Measurements from ENCODE around the gene C3orf20.

DNA sequence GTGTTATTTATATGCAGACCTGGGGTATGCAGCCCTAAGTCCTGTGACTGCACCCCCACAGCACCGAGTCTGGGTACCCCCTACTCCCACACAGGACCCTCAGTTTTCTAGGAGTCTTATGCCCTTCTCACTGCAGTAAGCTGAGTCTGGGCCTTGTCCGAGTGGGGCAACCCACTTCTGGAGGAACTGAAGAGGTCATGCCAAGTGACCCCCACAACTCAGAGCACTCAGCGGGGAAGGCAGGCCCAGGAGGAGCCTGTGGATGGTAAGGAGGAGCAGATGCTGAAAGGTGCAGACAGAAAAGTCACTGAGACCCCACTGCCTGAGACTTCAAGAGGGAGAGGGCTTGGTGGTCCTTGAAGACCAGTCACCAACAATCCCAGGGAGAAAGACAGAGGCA lies 87.8 kb downstream of the C3orf20 start:
- TF ChIP-seq, protein P1, sequence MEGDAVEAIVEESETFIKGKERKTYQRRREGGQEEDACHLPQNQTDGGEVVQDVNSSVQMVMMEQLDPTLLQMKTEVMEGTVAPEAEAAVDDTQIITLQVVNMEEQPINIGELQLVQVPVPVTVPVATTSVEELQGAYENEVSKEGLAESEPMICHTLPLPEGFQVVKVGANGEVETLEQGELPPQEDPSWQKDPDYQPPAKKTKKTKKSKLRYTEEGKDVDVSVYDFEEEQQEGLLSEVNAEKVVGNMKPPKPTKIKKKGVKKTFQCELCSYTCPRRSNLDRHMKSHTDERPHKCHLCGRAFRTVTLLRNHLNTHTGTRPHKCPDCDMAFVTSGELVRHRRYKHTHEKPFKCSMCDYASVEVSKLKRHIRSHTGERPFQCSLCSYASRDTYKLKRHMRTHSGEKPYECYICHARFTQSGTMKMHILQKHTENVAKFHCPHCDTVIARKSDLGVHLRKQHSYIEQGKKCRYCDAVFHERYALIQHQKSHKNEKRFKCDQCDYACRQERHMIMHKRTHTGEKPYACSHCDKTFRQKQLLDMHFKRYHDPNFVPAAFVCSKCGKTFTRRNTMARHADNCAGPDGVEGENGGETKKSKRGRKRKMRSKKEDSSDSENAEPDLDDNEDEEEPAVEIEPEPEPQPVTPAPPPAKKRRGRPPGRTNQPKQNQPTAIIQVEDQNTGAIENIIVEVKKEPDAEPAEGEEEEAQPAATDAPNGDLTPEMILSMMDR (IDR thresholded peaks at IDR 0.05; ENCODE audit: poor library complexity, severe bottlenecking), result no peak
- TF ChIP-seq MXI1 (conservative IDR thresholded peaks at IDR 0.05; ENCODE audit: poor library complexity, severe bottlenecking), result no peak
- TF ChIP-seq EZH2 (IDR thresholded peaks at IDR 0.05; ENCODE audit: borderline replicate concordance, insufficient read depth, low read length, poor library complexity, severe bottlenecking), result no peak
- TF ChIP-seq POLR2AphosphoS5 (IDR thresholded peaks at IDR 0.05), result no peak
- TF ChIP-seq, protein P2, sequence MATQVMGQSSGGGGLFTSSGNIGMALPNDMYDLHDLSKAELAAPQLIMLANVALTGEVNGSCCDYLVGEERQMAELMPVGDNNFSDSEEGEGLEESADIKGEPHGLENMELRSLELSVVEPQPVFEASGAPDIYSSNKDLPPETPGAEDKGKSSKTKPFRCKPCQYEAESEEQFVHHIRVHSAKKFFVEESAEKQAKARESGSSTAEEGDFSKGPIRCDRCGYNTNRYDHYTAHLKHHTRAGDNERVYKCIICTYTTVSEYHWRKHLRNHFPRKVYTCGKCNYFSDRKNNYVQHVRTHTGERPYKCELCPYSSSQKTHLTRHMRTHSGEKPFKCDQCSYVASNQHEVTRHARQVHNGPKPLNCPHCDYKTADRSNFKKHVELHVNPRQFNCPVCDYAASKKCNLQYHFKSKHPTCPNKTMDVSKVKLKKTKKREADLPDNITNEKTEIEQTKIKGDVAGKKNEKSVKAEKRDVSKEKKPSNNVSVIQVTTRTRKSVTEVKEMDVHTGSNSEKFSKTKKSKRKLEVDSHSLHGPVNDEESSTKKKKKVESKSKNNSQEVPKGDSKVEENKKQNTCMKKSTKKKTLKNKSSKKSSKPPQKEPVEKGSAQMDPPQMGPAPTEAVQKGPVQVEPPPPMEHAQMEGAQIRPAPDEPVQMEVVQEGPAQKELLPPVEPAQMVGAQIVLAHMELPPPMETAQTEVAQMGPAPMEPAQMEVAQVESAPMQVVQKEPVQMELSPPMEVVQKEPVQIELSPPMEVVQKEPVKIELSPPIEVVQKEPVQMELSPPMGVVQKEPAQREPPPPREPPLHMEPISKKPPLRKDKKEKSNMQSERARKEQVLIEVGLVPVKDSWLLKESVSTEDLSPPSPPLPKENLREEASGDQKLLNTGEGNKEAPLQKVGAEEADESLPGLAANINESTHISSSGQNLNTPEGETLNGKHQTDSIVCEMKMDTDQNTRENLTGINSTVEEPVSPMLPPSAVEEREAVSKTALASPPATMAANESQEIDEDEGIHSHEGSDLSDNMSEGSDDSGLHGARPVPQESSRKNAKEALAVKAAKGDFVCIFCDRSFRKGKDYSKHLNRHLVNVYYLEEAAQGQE (IDR thresholded peaks at IDR 0.05; ENCODE audit: borderline replicate concordance), result no peak
- no peak for TF ChIP-seq TAF1 (IDR thresholded peaks at IDR 0.05; ENCODE audit: low read depth)
- TF ChIP-seq RAD21 (conservative IDR thresholded peaks at IDR 0.05), result no peak
- TF ChIP-seq EP300 (conservative IDR thresholded peaks at IDR 0.05; ENCODE audit: poor library complexity, severe bottlenecking), result no peak

Measured in neural cell (in vitro differentiated cells).